SW 1271 (cell line): ENCODE data around the gene UBQLN1.
"Not testable (repeated sequence)": the region's sequence is repeated elsewhere in the genome, so short reads cannot be mapped to it uniquely, and the experiment has no call there.

Experiments used
- DNase-seq, 2 experiments: peaks; one replicate each; lab custom pipeline; 2025; lab: John Stamatoyannopoulos, UW

UBQLN1 gene

GRCh38 chr9:83633676-83634075, 74.1 kb downstream of the UBQLN1 start:
- DNase-seq: no peak

DNA sequence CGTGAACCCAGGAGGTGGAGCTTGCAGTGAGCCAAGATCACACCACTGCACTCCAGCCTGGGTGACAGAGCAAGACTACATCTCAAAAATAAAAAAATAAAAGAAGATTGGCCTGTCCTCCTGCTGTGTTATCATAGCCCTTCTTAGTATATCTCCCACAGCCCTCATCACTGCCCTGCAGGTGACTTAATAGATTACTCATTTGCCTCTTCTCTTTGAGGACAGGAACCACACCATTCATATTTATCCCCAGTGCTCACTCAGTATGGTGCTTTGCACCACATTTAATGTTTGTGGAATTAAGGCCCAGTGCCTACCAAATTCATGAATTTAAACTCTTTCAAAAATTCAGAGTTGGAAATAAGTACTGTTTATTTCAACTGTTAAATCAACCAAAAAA, 74.5 kb downstream of the UBQLN1 start:
- no peak for DNase-seq

- no peak for DNase-seq
These were observed 76.8 kb downstream of the UBQLN1 start for GRCh38 chr9:83630938-83631457.

DNA sequence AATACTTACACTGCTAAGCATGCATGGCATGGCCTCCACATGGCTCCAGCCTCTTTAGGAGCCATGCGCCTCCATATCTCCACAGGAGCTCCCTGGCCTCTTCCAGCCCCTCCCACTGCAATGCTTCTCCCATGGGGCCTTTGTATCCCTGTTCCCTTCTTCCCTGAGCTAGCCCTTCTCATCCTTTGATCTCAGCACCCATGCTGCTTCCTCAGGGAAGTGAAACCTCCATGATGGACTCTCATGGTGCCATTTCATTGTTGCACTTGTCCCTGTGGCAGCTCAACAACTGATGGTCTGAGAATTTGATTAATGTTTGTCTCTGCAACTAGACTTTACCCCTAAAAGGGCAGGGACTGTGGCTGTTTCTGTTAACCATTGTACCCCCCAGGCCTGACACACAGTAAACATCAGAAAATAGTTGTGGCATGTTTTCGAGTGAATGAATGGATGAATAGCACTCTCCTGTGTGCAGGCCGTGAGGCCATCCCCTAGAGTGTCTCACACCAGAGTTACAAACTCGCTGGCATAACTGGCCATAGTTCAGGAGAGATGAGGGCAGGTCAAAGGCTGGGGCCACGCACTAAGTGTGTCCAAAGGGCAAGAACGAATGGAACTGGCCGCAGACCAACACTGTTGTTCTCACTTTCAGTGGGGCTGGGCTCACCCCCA, 78.2 kb downstream of the UBQLN1 start:
- no peak for DNase-seq

DNA sequence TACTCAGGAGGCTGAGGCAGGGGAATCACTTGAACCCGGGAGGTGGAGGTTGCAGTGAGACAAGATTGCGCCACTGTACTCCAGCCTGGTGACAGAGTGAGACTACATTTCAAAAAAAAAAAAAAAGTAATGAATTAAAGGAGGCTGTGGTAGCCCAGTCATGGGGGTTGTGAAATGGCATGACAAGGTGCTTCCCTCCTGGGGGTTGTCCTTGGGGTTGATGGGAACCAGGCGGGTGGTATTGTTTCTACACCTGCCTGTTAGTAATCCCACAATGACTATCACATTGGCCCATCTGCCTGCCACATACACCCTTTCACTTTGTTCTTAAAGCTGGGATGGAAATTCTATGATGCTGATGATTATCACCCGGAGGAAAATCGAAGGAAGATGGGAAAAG, 79.2 kb downstream of the UBQLN1 start:
- no peak for DNase-seq

DNA sequence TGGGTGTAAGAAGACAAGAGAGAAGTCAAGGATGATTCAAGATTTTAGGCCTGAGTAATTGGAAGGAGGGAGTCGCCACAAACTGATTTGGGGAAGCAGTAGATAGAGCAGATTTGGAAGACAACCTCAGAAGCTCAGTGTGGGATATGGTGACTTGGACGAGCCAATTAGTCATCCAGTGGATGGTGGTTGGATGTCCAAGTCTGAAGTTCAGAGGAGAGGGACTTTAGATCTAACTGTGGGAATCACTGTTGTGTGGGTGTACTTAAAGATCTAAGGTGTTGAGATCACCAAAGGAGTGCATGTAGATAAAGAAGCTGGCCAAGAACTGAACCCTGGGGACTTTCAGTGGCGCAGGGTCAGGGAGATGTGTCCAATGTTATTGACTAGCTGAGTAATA, 82.6 kb downstream of the UBQLN1 start:
- no peak for DNase-seq

- no peak for DNase-seq
These were observed 84.1 kb downstream of the UBQLN1 start for GRCh38 chr9:83623679-83624076.

GRCh38 chr9:83622939-83623678, 84.6 kb downstream of the UBQLN1 start, which contains the start of gene IDNK:
Gene IDNK (plus strand): TSS chr9:83623143. CDS start chr9:83623172, 29 bp downstream.
- peak; percentile 29 to 63 for DNase-seq

GRCh38 chr9:83622433-83622938, 85.3 kb downstream of the UBQLN1 start:
- DNase-seq: no peak

DNA sequence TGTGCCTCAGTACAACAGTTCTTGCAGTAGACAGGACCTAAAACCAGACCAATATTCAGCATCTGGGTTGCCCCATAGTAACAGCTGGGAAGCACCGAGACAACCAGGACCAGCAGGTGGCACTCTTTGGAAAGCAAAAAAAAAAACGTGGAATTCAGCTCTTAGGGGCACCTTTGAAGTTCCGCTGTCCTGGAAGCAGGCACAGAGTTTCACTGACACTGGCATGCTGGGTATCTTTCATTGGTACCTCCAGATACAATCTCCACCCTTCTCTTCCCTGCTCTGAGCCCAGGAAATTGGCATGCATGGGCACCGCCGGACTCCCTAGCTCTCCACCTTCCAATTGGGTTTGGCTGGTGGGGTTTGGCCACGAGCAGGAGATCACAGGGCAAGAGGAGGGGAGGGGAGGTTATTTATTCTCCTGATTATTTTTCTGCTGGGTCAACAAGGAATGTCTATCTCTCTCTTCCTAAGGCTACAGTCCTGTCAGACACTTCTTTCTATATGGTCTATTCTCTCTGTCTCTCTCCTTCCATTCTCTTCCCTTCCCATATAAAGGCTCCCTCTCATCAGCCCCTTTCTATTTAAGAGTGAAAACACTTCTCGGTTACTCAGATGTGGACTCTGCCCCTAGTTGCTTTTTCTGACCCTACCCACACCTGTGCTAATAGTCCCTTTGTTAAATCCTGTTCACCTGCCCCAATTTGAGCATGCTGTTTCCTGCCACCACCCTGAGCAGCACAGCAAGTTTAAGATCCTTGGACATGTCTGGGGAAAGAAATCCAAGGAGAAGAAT, 86.7 kb downstream of the UBQLN1 start:
- DNase-seq: peak; percentile 19 to 50

DNA sequence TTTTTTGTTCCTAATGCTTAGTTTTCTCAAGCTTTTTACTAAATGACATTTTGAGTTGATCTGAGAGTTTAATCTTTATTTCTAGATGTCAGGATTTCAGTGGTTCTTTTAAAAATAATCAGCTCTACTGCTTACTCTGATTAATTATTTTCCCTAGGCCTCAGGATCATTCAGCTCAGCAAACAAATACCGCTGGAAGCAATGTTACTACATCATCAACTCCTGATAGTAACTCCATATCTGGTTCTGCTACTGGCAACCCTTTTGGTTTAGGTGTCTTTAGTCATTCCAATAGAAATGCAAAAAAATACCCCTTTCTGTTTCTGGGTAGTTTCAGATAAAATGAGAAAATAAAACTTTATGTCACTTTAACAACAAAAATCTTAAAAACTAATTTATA, 90.5 kb downstream of the UBQLN1 start:
- no peak for DNase-seq

DNA sequence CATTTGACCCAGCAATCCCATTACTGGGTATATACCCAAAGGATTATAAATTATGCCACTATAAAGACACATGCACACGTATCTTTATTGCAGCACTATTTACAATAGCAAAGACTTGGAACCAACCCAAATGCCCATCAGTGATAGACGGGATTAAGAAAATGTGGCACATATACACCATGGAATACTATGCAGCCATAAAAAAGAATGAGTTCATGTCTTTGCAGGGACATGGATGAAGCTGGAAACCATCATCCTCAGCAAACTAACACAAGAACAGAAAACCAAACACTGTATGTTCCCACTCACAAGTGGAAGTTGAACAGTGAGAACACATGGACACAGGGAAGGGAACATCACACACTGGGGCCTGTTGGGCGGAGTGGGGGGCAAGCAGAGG, 94.5 kb downstream of the UBQLN1 start:
- DNase-seq: not testable (repeated sequence)
